ENCODE results near the gene LRRFIP1.

DNA sequence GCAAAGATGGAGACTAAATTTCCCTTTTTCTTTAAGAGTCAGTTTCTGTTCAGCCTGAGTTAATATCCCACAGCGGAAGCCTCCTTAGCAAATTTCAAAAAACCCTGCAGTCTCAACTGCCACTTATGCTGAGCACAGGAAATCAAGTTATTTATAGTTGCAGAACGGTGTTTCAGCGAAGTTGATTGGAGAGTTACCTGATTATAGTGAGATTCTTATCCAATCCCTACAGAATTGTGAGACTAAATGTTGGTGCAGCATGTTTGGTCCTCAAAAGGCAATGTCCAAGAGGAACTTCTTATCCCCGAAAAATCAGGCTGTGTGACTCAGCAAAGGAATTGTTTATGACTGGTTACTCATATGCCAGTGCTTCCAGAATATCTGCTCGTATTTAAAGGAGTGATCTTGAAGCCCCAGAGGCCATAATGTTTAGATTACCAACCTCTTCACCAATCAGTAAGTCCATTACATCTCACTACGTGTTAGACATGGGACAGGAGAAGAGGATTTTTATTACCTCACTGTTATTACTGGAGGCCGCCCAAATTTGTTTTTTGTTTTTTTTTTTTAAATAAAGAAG, 67.9 kb downstream of the LRRFIP1 start:
- TF ChIP-seq EP300 (conservative IDR thresholded peaks at IDR 0.05; ENCODE audit: poor library complexity, severe bottlenecking) (no peak), TAF1 (IDR thresholded peaks at IDR 0.05; ENCODE audit: low read depth) (no peak), EZH2 (IDR thresholded peaks at IDR 0.05; ENCODE audit: borderline replicate concordance, insufficient read depth, low read length, poor library complexity, severe bottlenecking) (no peak)
- TF ChIP-seq, protein P1, sequence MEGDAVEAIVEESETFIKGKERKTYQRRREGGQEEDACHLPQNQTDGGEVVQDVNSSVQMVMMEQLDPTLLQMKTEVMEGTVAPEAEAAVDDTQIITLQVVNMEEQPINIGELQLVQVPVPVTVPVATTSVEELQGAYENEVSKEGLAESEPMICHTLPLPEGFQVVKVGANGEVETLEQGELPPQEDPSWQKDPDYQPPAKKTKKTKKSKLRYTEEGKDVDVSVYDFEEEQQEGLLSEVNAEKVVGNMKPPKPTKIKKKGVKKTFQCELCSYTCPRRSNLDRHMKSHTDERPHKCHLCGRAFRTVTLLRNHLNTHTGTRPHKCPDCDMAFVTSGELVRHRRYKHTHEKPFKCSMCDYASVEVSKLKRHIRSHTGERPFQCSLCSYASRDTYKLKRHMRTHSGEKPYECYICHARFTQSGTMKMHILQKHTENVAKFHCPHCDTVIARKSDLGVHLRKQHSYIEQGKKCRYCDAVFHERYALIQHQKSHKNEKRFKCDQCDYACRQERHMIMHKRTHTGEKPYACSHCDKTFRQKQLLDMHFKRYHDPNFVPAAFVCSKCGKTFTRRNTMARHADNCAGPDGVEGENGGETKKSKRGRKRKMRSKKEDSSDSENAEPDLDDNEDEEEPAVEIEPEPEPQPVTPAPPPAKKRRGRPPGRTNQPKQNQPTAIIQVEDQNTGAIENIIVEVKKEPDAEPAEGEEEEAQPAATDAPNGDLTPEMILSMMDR (IDR thresholded peaks at IDR 0.05; ENCODE audit: poor library complexity, severe bottlenecking): no peak
